ENCODE results near the gene VEZT. TPM values are rescaled to one million over a fixed set of nuclear protein-coding genes. Genes with fewer than 3 reads are reported as not detected.

The VEZT gene
- total and polyA plus RNA-seq, 9 of the 15 experiments (the other 6 are each of a cell fraction or from before 2014, with no cell fraction given): 16.1 to 61.5 (median 32.6) TPM

DNA sequence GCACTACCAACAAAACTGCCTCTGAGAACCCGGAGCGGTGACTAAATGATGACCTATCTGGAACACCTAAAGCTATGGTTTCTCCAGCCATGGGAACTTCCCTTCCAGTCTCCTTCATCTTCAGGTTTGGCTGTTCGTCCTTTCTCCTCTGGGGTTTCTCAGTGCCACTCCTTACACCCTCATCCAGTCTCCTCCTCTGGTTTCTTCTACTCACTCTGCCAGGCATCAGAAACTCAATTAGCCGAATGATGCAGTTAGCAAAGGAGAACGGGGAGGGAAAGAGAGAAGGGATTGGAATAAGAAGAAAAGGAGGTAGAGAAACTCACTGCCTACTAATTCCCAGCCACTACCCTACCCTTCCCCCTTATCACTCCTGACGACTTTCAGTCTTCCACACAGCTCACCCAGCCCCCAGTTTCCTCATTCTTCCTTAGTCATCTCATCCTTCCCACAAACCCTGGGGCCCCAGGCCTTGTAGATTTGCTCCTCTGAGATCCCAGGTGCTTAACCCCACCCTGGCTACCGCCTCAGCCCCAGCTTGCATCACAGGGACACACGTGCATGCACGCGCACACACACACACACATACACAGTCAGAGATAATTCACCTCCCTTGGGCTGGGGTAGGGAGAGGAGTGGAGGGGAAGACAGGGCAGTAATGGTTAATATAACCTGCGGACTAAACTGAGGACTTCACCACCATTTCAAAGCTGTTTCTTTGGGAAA is 13.3 kb upstream of the VEZT start (continued):
- TF ChIP-seq HCFC1 (IDR thresholded peaks at IDR 0.05; ENCODE audit: low read depth, low read length) (peak; percentile 12; the same call in 1 of the 2 replicates), HLTF (IDR thresholded peaks at IDR 0.05) (peak; percentile 79; the same call in 1 of the 2 replicates), SOX6 (IDR thresholded peaks at IDR 0.05) (peak; percentile 87), MCM7 (IDR thresholded peaks at IDR 0.05) (no peak), ZNF696 (CRISPR knock-in tag; conservative IDR thresholded peaks at IDR 0.05) (no peak), ZC3H4 (CRISPR knock-in tag; IDR thresholded peaks at IDR 0.05; ENCODE audit: borderline replicate concordance) (no peak), SNIP1 (IDR thresholded peaks at IDR 0.05; ENCODE audit: low read depth) (no peak), MAFG (tag; conservative IDR thresholded peaks at IDR 0.05) (peak; percentile 84), E2F3 (CRISPR knock-in tag; IDR thresholded peaks at IDR 0.05) (no peak), BACH1 (tag; IDR thresholded peaks at IDR 0.05) (peak; percentile 73; the same call in 1 of the 2 replicates), CEBPB (tag; IDR thresholded peaks at IDR 0.05) (peak; percentile 95), ZNF24 (IDR thresholded peaks at IDR 0.05) (no peak), POLR3G (IDR thresholded peaks at IDR 0.05; ENCODE audit: extremely low read depth, insufficient read length, insufficient replicate concordance) (no peak), NFYB (IDR thresholded peaks at IDR 0.05; ENCODE audit: extremely low read depth, insufficient read length) (no peak), CBFA2T2 (conservative IDR thresholded peaks at IDR 0.05) (peak; percentile 71), KDM1A (IDR thresholded peaks at IDR 0.05) (peak; percentile 83 to 87), ZEB2 (IDR thresholded peaks at IDR 0.05) (peak; percentile 95)
- TF ChIP-seq, protein P1, sequence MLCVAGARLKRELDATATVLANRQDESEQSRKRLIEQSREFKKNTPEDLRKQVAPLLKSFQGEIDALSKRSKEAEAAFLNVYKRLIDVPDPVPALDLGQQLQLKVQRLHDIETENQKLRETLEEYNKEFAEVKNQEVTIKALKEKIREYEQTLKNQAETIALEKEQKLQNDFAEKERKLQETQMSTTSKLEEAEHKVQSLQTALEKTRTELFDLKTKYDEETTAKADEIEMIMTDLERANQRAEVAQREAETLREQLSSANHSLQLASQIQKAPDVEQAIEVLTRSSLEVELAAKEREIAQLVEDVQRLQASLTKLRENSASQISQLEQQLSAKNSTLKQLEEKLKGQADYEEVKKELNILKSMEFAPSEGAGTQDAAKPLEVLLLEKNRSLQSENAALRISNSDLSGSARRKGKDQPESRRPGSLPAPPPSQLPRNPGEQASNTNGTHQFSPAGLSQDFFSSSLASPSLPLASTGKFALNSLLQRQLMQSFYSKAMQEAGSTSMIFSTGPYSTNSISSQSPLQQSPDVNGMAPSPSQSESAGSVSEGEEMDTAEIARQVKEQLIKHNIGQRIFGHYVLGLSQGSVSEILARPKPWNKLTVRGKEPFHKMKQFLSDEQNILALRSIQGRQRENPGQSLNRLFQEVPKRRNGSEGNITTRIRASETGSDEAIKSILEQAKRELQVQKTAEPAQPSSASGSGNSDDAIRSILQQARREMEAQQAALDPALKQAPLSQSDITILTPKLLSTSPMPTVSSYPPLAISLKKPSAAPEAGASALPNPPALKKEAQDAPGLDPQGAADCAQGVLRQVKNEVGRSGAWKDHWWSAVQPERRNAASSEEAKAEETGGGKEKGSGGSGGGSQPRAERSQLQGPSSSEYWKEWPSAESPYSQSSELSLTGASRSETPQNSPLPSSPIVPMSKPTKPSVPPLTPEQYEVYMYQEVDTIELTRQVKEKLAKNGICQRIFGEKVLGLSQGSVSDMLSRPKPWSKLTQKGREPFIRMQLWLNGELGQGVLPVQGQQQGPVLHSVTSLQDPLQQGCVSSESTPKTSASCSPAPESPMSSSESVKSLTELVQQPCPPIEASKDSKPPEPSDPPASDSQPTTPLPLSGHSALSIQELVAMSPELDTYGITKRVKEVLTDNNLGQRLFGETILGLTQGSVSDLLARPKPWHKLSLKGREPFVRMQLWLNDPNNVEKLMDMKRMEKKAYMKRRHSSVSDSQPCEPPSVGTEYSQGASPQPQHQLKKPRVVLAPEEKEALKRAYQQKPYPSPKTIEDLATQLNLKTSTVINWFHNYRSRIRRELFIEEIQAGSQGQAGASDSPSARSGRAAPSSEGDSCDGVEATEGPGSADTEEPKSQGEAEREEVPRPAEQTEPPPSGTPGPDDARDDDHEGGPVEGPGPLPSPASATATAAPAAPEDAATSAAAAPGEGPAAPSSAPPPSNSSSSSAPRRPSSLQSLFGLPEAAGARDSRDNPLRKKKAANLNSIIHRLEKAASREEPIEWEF (CRISPR knock-in tag; IDR thresholded peaks at IDR 0.05): no peak

All from K562 (cell line).